ENCODE results near the gene RECQL5.
"Not testable (repeated sequence)": the region's sequence is repeated elsewhere in the genome, so short reads cannot be mapped to it uniquely, and the experiment has no call there.

Gene RECQL5

DNA sequence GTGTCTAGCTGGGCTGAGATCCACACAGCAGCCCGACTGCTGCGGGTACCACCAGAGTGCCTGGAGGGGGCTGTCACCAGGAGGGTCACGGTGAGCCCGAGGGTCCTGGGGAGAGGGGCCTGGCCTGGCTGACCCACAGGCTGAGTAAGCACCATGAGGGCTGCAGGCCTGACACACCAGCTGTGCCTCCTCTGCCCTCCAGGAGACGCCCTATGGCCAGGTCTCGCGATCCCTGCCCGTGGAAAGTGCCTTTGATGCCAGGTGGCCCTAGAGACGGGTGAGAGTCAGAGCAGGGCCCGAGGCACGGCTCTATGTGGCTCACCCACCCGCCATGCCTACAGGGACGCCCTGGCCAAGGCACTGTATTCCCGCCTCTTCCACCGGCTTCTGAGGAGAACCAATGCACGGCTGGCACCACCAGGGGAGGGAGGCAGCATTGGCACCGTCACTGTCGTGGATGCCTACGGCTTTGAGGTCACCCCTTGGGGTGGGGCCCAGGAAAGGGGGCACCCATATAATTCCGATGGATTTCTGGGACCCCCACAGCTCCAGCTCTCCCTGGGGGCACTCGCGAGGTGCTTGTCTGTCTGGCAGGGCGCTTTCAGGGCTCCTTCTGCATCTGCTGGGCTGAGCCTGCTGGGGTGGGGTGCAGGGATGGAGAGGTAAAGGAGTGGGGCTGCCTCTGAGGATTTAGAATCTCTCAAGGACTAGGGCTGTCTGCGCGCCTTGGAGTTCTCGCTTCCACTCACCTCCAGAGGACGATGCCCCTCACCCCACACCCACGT lies 72.3 kb downstream of the RECQL5 start:
- FAIRE-seq (no peak), DNase-seq (ENCODE audit: insufficient read length) (no peak)
- TF ChIP-seq TAF1 (IDR thresholded peaks at IDR 0.05; ENCODE audit: borderline replicate concordance, low read depth, low read length) (no peak), POLR2A (IDR thresholded peaks at IDR 0.05; ENCODE audit: low read depth, low read length) (no peak), POLR2AphosphoS5 (IDR thresholded peaks at IDR 0.05; ENCODE audit: low read depth, low read length) (no peak)

- FAIRE-seq; DNase-seq (ENCODE audit: insufficient read length): not testable (repeated sequence)
Observed at GRCh38 chr17:75593430-75593829, 73.5 kb downstream of the RECQL5 start.

GRCh38 chr17:75592348-75593020 lies 74.5 kb downstream of the RECQL5 start:
- FAIRE-seq (peak; percentile 24), DNase-seq (ENCODE audit: insufficient read length) (no peak)
- no peak for TF ChIP-seq TAF1 (IDR thresholded peaks at IDR 0.05; ENCODE audit: borderline replicate concordance, low read depth, low read length)
- TF ChIP-seq POLR2A (IDR thresholded peaks at IDR 0.05; ENCODE audit: low read depth, low read length), result no peak
- no peak for TF ChIP-seq POLR2AphosphoS5 (IDR thresholded peaks at IDR 0.05; ENCODE audit: low read depth, low read length)

DNA sequence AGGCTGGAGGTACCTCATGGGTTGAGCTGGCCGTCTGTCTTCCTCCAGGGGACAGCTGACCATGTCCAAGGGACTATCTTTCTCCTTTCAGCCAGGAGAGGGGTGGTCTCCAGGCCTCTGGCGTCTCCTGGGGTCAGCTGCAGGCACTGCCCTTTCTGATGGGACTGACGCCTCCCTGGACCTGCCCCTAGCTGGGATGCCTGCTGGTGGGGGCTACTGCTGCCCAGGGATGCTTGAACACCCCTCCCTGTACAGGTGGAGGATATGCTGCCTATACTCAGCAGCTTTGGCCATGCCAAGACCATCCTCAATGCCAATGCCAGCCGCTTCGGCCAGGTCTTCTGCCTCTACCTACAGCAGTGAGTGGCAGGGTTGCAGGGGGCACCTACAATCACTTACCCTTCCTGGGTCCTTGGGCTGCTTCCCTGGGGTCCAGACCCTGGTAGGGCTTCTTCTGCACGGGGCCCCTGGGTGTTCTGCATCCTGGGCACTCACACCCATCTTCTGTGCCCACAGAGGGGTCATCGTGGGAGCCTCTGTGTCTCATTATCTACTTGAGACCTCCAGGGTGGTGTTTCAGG lies 75.1 kb downstream of the RECQL5 start:
- TF ChIP-seq POLR2AphosphoS5 (IDR thresholded peaks at IDR 0.05; ENCODE audit: low read depth, low read length) (no peak), TAF1 (IDR thresholded peaks at IDR 0.05; ENCODE audit: borderline replicate concordance, low read depth, low read length) (no peak), POLR2A (IDR thresholded peaks at IDR 0.05; ENCODE audit: low read depth, low read length) (no peak)
- no peak for DNase-seq (ENCODE audit: insufficient read length)
- no peak for FAIRE-seq

DNA sequence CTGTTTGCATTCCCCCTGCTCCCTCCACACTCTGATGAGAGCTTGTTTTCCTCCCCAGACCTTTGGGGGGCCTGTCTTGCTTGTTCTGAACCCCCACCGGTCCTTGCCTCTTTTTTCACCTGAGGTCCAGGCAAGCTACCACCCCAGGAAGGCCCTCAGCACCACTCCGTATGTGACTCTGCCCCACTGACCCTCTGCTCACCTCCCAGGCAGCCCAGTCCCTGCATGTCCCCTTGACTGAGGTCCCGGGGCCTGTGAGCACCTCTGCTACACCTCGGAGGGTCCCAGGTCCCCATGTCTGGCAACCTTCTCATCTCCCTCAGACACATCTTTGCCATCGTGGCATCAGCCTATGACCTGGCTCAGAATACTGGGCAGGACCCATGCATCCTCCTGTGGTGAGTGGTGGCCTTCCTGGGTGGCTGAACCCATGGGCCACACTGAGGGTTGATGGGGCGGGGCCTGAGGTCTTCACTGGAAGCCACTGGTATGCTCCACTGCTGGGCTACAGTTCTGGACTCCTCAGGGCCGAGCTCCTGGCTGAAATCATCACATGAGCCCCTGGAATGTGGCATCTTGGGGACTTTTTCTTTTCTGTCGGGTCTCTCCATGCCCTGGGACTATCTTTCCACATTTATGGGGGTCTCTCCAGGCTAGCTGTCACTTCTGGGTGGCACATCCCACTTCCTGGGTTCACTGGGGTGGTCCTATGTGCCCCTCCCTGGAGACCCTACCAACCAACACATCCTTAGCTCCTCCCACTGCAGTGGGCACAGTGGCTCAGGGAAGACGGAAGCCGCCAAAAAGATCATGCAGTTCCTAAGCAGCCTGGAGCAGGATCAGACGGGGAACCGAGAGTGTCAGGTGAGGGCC lies 75.9 kb downstream of the RECQL5 start:
- TF ChIP-seq POLR2A (IDR thresholded peaks at IDR 0.05; ENCODE audit: low read depth, low read length), result no peak
- TF ChIP-seq POLR2AphosphoS5 (IDR thresholded peaks at IDR 0.05; ENCODE audit: low read depth, low read length), result no peak
- TF ChIP-seq TAF1 (IDR thresholded peaks at IDR 0.05; ENCODE audit: borderline replicate concordance, low read depth, low read length), result no peak
- FAIRE-seq (no peak), DNase-seq (ENCODE audit: insufficient read length) (no peak)

DNA sequence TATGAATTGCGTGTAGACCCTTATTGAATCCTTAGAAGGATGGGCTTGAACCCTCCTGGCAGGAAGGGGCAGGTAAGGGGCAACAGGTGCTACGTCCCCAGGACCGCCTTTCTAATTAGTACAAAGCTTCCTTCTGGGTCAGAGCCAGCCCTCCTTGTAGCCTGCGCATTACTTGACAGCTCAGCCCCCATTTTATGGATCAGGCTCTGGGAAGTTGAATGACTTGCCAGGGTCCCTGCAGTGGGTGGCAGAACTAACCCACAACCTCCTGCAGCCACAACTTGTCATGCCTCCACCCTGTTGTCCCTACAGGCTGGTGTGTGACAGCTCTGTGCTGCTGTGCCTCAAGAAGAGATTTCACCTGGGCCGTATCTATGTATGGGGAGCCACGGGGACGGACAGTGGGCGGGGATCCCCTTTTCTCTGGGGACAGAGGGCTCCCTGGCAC lies 76.6 kb downstream of the RECQL5 start:
- TF ChIP-seq POLR2A (IDR thresholded peaks at IDR 0.05; ENCODE audit: low read depth, low read length) (no peak), TAF1 (IDR thresholded peaks at IDR 0.05; ENCODE audit: borderline replicate concordance, low read depth, low read length) (no peak), POLR2AphosphoS5 (IDR thresholded peaks at IDR 0.05; ENCODE audit: low read depth, low read length) (no peak)
- DNase-seq (ENCODE audit: insufficient read length) (no peak), FAIRE-seq (no peak)

DNA sequence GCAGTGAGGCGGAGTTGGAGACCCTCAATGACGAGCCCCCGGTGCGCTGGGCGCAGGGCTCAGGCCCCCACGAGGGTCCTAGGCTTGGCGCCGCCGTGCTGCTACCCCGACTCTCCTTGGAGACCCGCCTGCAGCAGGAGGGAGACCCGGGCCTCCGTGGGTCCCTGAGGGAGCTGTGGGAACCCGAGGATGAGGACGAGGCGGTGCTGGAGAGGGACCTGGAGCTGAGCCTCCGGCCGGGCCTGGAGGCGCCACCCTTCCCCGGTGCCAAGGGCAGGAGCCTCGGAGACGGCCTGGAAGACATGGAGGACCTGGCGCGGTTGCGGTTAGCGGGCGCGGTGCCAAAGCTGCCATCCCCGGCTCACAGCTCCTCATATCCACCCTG lies 77.0 kb downstream of the RECQL5 start:
- no peak for TF ChIP-seq POLR2AphosphoS5 (IDR thresholded peaks at IDR 0.05; ENCODE audit: low read depth, low read length)
- TF ChIP-seq POLR2A (IDR thresholded peaks at IDR 0.05; ENCODE audit: low read depth, low read length), result no peak
- TF ChIP-seq TAF1 (IDR thresholded peaks at IDR 0.05; ENCODE audit: borderline replicate concordance, low read depth, low read length), result no peak
- FAIRE-seq (no peak), DNase-seq (ENCODE audit: insufficient read length) (no peak)

DNA sequence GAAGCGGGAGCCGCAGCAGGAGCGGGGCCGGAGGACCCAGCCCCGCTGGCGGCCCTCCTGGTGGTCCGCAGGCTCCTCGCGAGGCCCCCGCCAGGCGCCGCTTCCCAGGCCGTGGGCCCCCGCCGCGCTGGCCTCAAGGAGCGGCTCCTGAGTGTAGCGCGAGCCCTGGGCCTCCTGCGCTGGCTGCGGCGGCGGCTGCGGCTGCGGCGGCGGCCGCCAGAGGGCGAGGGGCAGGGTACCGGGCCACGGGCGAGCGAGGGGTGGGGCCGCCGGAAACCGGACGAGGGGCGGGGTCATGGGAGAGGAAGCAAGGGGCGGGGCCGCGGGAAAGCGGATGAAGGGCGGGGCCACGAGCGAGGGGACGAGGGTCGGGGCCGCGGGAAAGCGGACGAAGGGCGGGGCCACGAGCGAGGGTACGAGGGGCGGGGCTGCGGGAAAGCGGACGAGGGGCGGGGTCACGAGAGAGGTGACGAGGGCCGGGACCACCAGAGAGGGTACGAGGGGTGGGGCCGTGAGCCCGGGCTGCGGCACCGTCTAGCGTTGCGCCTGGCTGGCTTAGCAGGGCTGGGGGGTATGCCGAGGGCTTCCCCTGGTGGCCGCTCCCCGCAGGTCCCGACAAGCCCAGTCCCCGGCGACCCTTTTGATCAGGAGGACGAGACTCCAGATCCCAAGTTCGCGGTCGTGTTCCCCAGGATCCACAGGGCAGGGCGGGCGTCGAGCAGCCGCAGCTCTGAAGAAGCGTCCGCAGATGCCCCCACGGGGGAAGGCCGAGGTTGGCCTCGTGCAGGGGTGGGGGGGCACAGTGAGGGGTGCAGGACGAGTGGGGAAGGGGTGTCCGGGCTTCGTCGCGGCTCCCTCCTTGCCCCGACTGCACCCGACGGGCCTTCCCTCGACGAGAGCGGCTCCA lies 77.7 kb downstream of the RECQL5 start:
- peak; percentile 99 for DNase-seq (ENCODE audit: insufficient read length)
- TF ChIP-seq POLR2AphosphoS5 (IDR thresholded peaks at IDR 0.05; ENCODE audit: low read depth, low read length) (no peak), POLR2A (IDR thresholded peaks at IDR 0.05; ENCODE audit: low read depth, low read length) (no peak), TAF1 (IDR thresholded peaks at IDR 0.05; ENCODE audit: borderline replicate concordance, low read depth, low read length) (no peak)
- peak; percentile 89 for FAIRE-seq

DNA sequence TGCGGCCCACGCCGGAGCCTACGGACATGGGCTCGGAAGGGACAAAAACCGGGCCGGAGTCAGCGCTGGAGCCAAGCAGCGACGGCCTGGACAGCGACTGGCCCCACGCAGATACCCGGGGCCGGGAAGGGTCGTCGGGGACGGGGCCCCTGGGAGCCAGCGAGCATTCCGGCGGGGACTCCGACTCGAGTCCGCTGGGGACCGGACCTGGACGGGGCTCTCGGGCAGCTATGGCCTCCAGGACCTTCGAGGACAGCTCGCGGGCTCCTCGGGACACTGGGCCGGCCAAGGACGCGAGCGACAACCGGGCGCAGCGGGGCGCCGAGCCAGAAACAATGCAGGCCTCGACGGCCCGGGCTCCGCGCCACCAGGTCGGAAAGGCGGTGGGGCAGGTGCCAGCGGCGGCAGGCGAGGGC lies 78.3 kb downstream of the RECQL5 start:
- TF ChIP-seq TAF1 (IDR thresholded peaks at IDR 0.05; ENCODE audit: borderline replicate concordance, low read depth, low read length) (no peak), POLR2AphosphoS5 (IDR thresholded peaks at IDR 0.05; ENCODE audit: low read depth, low read length) (no peak), POLR2A (IDR thresholded peaks at IDR 0.05; ENCODE audit: low read depth, low read length) (no peak)
- DNase-seq (ENCODE audit: insufficient read length) (no peak), FAIRE-seq (no peak)

Data from GM12892 (cell line).